ENCODE results near the gene ATP5F1B. TPM values are rescaled to one million over a fixed set of nuclear protein-coding genes. Genes with fewer than 3 reads are reported as not detected.

Gene ATP5F1B
- total and polyA plus RNA-seq, 2 of the 13 experiments (the other 11 are each of a cell fraction or from before 2014, with no cell fraction given): 1,051 to 1,180 TPM

GRCh38 chr12:56636675-56637540 lies 8.9 kb downstream of the ATP5F1B start (continued):
- TF ChIP-seq ZBTB43 (CRISPR knock-in tag; conservative IDR thresholded peaks at IDR 0.05) (no peak), SKIL (CRISPR knock-in tag; IDR thresholded peaks at IDR 0.05; ENCODE audit: borderline replicate concordance) (no peak), ZNF841 (CRISPR knock-in tag; IDR thresholded peaks at IDR 0.05; ENCODE audit: borderline replicate concordance) (no peak), CBFB (CRISPR knock-in tag; IDR thresholded peaks at IDR 0.05) (no peak; the same call in 1 of the 2 replicates), ZSCAN31 (CRISPR knock-in tag; IDR thresholded peaks at IDR 0.05; ENCODE audit: low read depth) (0 out of 2 replicates have a peak, but pooled peaks have one; percentile 61), POLR2AphosphoS2 (IDR thresholded peaks at IDR 0.05; ENCODE audit: low read depth, low read length) (peak; percentile 98), SMARCE1 (IDR thresholded peaks at IDR 0.05; ENCODE audit: borderline replicate concordance) (no peak), ZNF770 (CRISPR knock-in tag; IDR thresholded peaks at IDR 0.05) (no peak), IKZF5 (CRISPR knock-in tag; IDR thresholded peaks at IDR 0.05) (peak; percentile 68; the same call in 1 of the 2 replicates), MLLT10 (CRISPR knock-in tag; IDR thresholded peaks at IDR 0.05) (no peak), JUN (CRISPR knock-in tag; IDR thresholded peaks at IDR 0.05) (no peak), POLR2G (IDR thresholded peaks at IDR 0.05; ENCODE audit: low read depth, low read length) (peak; percentile 73), ZNF335 (CRISPR knock-in tag; IDR thresholded peaks at IDR 0.05) (no peak), TAF1 (CRISPR knock-in tag; IDR thresholded peaks at IDR 0.05) (no peak), RARG (CRISPR knock-in tag; IDR thresholded peaks at IDR 0.05; ENCODE audit: low read depth) (no peak), SMAD1 (CRISPR knock-in tag; IDR thresholded peaks at IDR 0.05; ENCODE audit: borderline replicate concordance, low read depth) (no peak), ZBTB38 (CRISPR knock-in tag; IDR thresholded peaks at IDR 0.05) (no peak), ATF3 (CRISPR knock-in tag; IDR thresholded peaks at IDR 0.05) (no peak; the same call in 1 of the 2 replicates), MBNL3 (CRISPR knock-in tag; conservative IDR thresholded peaks at IDR 0.05) (no peak), NFE2L1 (CRISPR knock-in tag; IDR thresholded peaks at IDR 0.05; ENCODE audit: borderline replicate concordance) (no peak), TBX3 (IDR thresholded peaks at IDR 0.05; ENCODE audit: borderline replicate concordance) (no peak), ZNF724P (CRISPR knock-in tag; IDR thresholded peaks at IDR 0.05; ENCODE audit: borderline replicate concordance) (no peak)

Measured in HepG2 (cell line).